H9 (cell line): ENCODE results near the gene RAB14. TPM values are rescaled to one million over a fixed set of nuclear protein-coding genes. Genes with fewer than 3 reads are reported as not detected.

Experiments used
- DNase-seq: peaks from one replicate; pipeline ENCODE4 v3.0.0-alpha.2; 2017
- H2AFZ ChIP-seq: one replicate; pipeline ENCODE4 v1.6.1; 2013; ENCODE audit warnings: mild to moderate bottlenecking, low read length, control low read depth, moderate library complexity
- H2AK5ac ChIP-seq: 2 replicates; pipeline ENCODE4 v1.6.1; 2013; ENCODE audit warnings: low read length, control low read depth, mixed read lengths; ENCODE audit not compliant: insufficient read length
- H2BK120ac ChIP-seq: one replicate; pipeline ENCODE4 v1.6.1; 2013; ENCODE audit warnings: low read depth, mild to moderate bottlenecking, low read length, control low read depth, inconsistent platforms; ENCODE audit not compliant: poor library complexity, severe bottlenecking
- H2BK12ac ChIP-seq: 2 replicates; pipeline ENCODE4 v1.6.1; 2013; ENCODE audit warnings: low read length, control low read depth, mixed read lengths, low read depth; ENCODE audit not compliant: insufficient read length
- H2BK15ac ChIP-seq: 2 replicates; pipeline ENCODE4 v1.6.1; 2013; ENCODE audit warnings: low read depth, low read length, control low read depth
- H2BK20ac ChIP-seq: one replicate; pipeline ENCODE4 v1.6.1; 2013; ENCODE audit warnings: low read depth, mild to moderate bottlenecking, low read length, control low read depth, inconsistent platforms; ENCODE audit not compliant: poor library complexity, severe bottlenecking
- H2BK5ac ChIP-seq: 2 replicates; pipeline ENCODE4 v1.6.1; 2013; ENCODE audit warnings: low read length, control low read depth, mixed read lengths; ENCODE audit not compliant: insufficient read length
- H3K14ac ChIP-seq: 2 replicates; pipeline ENCODE4 v1.6.1; 2013; ENCODE audit warnings: low read length, control low read depth; ENCODE audit not compliant: insufficient read depth
- H3K18ac ChIP-seq: 2 replicates; pipeline ENCODE4 v1.6.1; 2013; ENCODE audit warnings: low read depth, mild to moderate bottlenecking, mixed read lengths, low read length, control low read depth; ENCODE audit not compliant: insufficient read length
- H3K23ac ChIP-seq: 2 replicates; pipeline ENCODE4 v1.6.1; 2013; ENCODE audit warnings: low read length, control low read depth, mixed read lengths, low read depth; ENCODE audit not compliant: insufficient read length
- H3K23me2 ChIP-seq: 2 replicates; pipeline ENCODE4 v1.6.1; 2013; ENCODE audit warnings: low read depth, mild to moderate bottlenecking, mixed read lengths, low read length, control low read depth; ENCODE audit not compliant: insufficient read length, poor library complexity, severe bottlenecking
- H3K27ac ChIP-seq: 2 replicates; pipeline ENCODE4 v1.5.1; 2013; ENCODE audit warnings: low read length, control low read depth, mixed read lengths, low read depth; ENCODE audit not compliant: insufficient read length
- H3K27me3 ChIP-seq: 2 replicates; pipeline ENCODE4 v1.6.1; 2013; ENCODE audit warnings: low read length, control low read depth, inconsistent platforms; ENCODE audit not compliant: insufficient read depth
- H3K4ac ChIP-seq: 2 replicates; pipeline ENCODE4 v1.6.1; 2013; ENCODE audit warnings: low read depth, mild to moderate bottlenecking, control low read depth, inconsistent platforms, low read length, moderate library complexity
- H3K4me1 ChIP-seq: 2 replicates; pipeline ENCODE4 v1.6.1; 2013; ENCODE audit warnings: low read length, control low read depth, inconsistent platforms; ENCODE audit not compliant: insufficient read depth
- H3K4me2 ChIP-seq: 2 replicates; pipeline ENCODE4 v1.6.1; 2013; ENCODE audit warnings: low read length, control low read depth, mixed read lengths; ENCODE audit not compliant: insufficient read length, insufficient read depth
- H3K56ac ChIP-seq: 2 replicates; pipeline ENCODE4 v1.6.1; 2013; ENCODE audit warnings: low read depth, mild to moderate bottlenecking, mixed read lengths, low read length, control low read depth; ENCODE audit not compliant: insufficient read length
- H3K79me1 ChIP-seq: 2 replicates; pipeline ENCODE4 v1.6.1; 2013; ENCODE audit warnings: low read depth, mild to moderate bottlenecking, moderate library complexity, low read length, control low read depth, inconsistent platforms; ENCODE audit not compliant: insufficient read depth, poor library complexity, severe bottlenecking
- H3K79me2 ChIP-seq: 2 replicates; pipeline ENCODE4 v1.6.1; 2013; ENCODE audit warnings: low read length, control low read depth, inconsistent platforms; ENCODE audit not compliant: insufficient read depth
- H3K9ac ChIP-seq: 2 replicates; pipeline ENCODE4 v1.6.1; 2013; ENCODE audit warnings: low read length, control low read depth, mixed read lengths; ENCODE audit not compliant: insufficient read length; ENCODE audit errors: extremely low read depth
- H3K9me3 ChIP-seq: one replicate; pipeline ENCODE4 v1.6.1; 2013; ENCODE audit warnings: low read depth, low read length, inconsistent platforms; ENCODE audit not compliant: control insufficient read depth
- H3T11ph ChIP-seq: one replicate; pipeline ENCODE4 v1.6.1; 2013; ENCODE audit warnings: mild to moderate bottlenecking, low read length, control low read depth, inconsistent platforms
- H4K20me1 ChIP-seq: one replicate; pipeline ENCODE4 v1.6.1; 2013; ENCODE audit not compliant: control insufficient read depth, insufficient read length, insufficient read depth
- H4K5ac ChIP-seq: 2 replicates; pipeline ENCODE4 v1.6.1; 2013; ENCODE audit warnings: low read depth, mild to moderate bottlenecking, mixed read lengths, low read length, control low read depth; ENCODE audit not compliant: insufficient read length
- H4K8ac ChIP-seq: replicated peaks from 2 replicates; pipeline ENCODE4 v1.6.1; 2013; ENCODE audit warnings: low read length, control low read depth, mixed read lengths, low read depth; ENCODE audit not compliant: insufficient read length
- H4K91ac ChIP-seq: 2 replicates; pipeline ENCODE4 v1.6.1; 2013; ENCODE audit warnings: low read depth, mild to moderate bottlenecking, moderate library complexity, mixed read lengths, low read length, control low read depth; ENCODE audit not compliant: insufficient read length
- H3K27ac Mint-ChIP-seq, 3 experiments: 2 replicates in 2 of 3; 3 replicates in 1 of 3; pipeline ENCODE4 v1.8.0; 2020 to 2021; ENCODE audit warnings: mixed read lengths in 3 of 3, mild to moderate bottlenecking in 1 of 3, moderate library complexity in 1 of 3
- H3K27me3 Mint-ChIP-seq: 2 replicates; pipeline ENCODE4 v1.8.0; 2021; ENCODE audit warnings: low read depth, mild to moderate bottlenecking, moderate library complexity, mixed read lengths
- H3K36me3 Mint-ChIP-seq, 3 experiments: 2 replicates in 2 of 3; 3 replicates in 1 of 3; pipeline ENCODE4 v1.8.0; 2020 to 2021; ENCODE audit warnings: low read depth in 3 of 3, mixed read lengths in 3 of 3; ENCODE audit not compliant: insufficient read depth in 1 of 3
- H3K4me1 Mint-ChIP-seq, 2 experiments: 2 replicates each; pipeline ENCODE4 v1.8.0; 2020; ENCODE audit warnings: mixed read lengths in 2 of 2
- H3K4me3 Mint-ChIP-seq, 2 experiments: 2 replicates in 1 of 2; 3 replicates in 1 of 2; pipeline ENCODE4 v1.8.0; 2020 to 2021; ENCODE audit warnings: mild to moderate bottlenecking in 2 of 2, mixed read lengths in 2 of 2, moderate library complexity in 1 of 2
- H3K9me3 Mint-ChIP-seq, 2 experiments: 2 replicates in 1 of 2; 3 replicates in 1 of 2; pipeline ENCODE4 v1.8.0; 2020; ENCODE audit warnings: mild to moderate bottlenecking in 2 of 2, mixed read lengths in 2 of 2, moderate library complexity in 1 of 2
- WGBS: extraction: QIAGEN DNeasy Blood & Tissue Kit; methylation state at CpG from one replicate; pipeline ENCODE4 v1.1.7; 2013; ENCODE audit warnings: missing lambda C conversion rate, low lambda C conversion rate, mixed read lengths; ENCODE audit not compliant: insufficient read length; ENCODE audit errors: extremely low coverage; 5-methylcytosine and 5-hydroxymethylcytosine counted together
- total RNA-seq: library from RNA; stranded (reverse); gene quantifications from 2 replicates; pipeline ENCODE4 v1.2.1, GENCODE V29; 2021
- TF ChIP-seq, protein P1 (sequence below): fragments of 200-600 bp; sonication (generic); conservative IDR thresholded peaks from 3 replicates; pipeline ENCODE4 v1.8.0; 2021; ENCODE audit warnings: antibody characterized with exemption, mild to moderate bottlenecking

RAB14 gene
- total RNA-seq, 1 experiment from 2014 or later, result 33.6 TPM

DNA sequence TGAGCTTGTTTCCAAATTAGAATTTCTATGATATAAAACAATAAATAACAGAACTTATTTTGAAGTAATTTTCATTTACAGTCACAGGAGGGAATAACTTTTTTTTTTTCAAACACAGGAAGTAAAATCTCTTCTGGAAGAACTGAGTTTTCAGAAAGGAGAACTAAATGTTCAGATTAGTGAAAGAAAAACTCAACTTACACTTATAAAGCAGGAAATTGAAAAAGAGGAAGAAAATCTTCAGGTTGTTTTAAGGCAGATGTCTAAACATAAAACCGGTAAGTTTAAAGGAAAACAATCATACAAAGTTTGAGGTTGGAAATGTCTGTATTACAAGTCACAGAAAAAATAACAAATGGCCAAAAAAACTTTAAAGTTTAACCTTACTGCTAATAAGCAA, 41.6 kb downstream of the RAB14 start:
- DNase-seq, result no peak
- no peaks in the 10 kb centered on the region for H3K4me1 Mint-ChIP-seq
- no peak overlapping the region for H3K27ac Mint-ChIP-seq
- no peaks in the 10 kb centered on the region for H3K27me3 Mint-ChIP-seq
- H3K18ac ChIP-seq, result no peak overlapping the region
- no peak overlapping the region for H2BK5ac ChIP-seq
- H3K14ac ChIP-seq, result no peak overlapping the region
- H3K4me1 ChIP-seq, result no peaks in the 10 kb centered on the region
- H3K36me3 Mint-ChIP-seq, result peaks cover 0 to 46% (median 26%) of the 10 kb centered on the region in 3 experiments; a peak in 5 of 7 replicates
- H4K5ac ChIP-seq, result no peak overlapping the region
- H3K9me3 ChIP-seq, result no peaks in the 10 kb centered on the region
- H3K4ac ChIP-seq, result no peak overlapping the region
- H2AK5ac ChIP-seq, result no peak overlapping the region
- H3K79me1 ChIP-seq, result no peaks in the 10 kb centered on the region
- H3K27me3 ChIP-seq, result no peaks in the 10 kb centered on the region
- no peak overlapping the region for H4K91ac ChIP-seq
- WGBS, result no CpG with 5 or more reads among the region's 1 CpG
- no peak overlapping the region for H3K56ac ChIP-seq
- H3K23ac ChIP-seq, result no peak overlapping the region
- H2BK20ac ChIP-seq, result no peak overlapping the region
- no peak overlapping the region for H3T11ph ChIP-seq
- H2BK12ac ChIP-seq, result no peak overlapping the region
- no peak overlapping the region for H3K9ac ChIP-seq
- H4K20me1 ChIP-seq, result no peaks in the 10 kb centered on the region
- H3K27ac ChIP-seq, result no peak overlapping the region
- no peak overlapping the region for H2BK120ac ChIP-seq
- H3K4me3 Mint-ChIP-seq, result no peak overlapping the region
- TF ChIP-seq, protein P1, sequence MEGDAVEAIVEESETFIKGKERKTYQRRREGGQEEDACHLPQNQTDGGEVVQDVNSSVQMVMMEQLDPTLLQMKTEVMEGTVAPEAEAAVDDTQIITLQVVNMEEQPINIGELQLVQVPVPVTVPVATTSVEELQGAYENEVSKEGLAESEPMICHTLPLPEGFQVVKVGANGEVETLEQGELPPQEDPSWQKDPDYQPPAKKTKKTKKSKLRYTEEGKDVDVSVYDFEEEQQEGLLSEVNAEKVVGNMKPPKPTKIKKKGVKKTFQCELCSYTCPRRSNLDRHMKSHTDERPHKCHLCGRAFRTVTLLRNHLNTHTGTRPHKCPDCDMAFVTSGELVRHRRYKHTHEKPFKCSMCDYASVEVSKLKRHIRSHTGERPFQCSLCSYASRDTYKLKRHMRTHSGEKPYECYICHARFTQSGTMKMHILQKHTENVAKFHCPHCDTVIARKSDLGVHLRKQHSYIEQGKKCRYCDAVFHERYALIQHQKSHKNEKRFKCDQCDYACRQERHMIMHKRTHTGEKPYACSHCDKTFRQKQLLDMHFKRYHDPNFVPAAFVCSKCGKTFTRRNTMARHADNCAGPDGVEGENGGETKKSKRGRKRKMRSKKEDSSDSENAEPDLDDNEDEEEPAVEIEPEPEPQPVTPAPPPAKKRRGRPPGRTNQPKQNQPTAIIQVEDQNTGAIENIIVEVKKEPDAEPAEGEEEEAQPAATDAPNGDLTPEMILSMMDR, result no peak
- H3K9me3 Mint-ChIP-seq, result no peaks in the 10 kb centered on the region
- H3K4me2 ChIP-seq, result no peak overlapping the region
- no peak overlapping the region for H2BK15ac ChIP-seq
- no peak overlapping the region for H4K8ac ChIP-seq
- H2AFZ ChIP-seq, result no peak overlapping the region
- H3K23me2 ChIP-seq, result no peaks in the 10 kb centered on the region
- no peaks in the 10 kb centered on the region for H3K79me2 ChIP-seq
